Measurements from ENCODE around the gene JARID2. TPM values are rescaled to one million over a fixed set of nuclear protein-coding genes. Genes with fewer than 3 reads are reported as not detected.

The JARID2 gene
- total and polyA plus RNA-seq, 9 of the 15 experiments (the other 6 are each of a cell fraction or from before 2014, with no cell fraction given), result 5.0 to 29.0 (median 15.6) TPM

DNA sequence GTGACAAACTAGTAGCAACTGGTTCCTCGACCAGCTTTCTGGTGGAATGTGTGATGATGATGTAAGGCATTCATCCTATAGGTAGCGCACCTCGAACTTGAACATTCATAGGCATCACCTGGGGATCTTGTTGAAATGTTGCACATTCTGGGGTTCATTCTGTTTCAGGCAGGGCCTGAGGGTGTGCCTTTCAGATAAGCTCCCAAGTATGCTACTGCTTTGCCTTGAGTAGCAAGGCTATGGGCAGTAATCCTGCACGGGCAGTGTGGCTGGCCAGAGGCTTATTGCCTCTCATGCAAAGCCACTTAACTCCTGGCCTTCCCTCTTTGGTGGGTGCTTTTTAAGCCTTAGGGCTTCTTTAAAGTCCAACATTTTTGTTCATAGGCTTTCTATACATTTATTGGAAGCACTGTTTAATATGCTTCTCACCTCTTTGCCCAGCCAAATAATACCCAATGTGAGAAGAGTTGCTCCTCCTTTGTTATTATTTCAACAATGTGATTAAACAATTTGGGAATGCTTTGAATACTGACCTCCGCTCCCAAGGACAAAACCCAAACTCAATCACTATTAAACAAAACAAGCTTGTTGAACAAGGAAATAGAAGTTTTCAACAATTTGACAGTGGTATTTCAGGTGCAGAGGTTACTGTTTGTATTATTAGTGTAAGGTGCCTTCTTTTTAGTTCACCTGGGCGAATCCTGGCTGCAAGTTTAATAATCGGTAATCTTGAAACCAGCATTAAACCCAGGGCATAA is 57.5 kb downstream of the JARID2 start:
- Histone ChIP-seq H3K4me1 (replicated peaks in 1 of 2; ENCODE audit: control insufficient read depth in 2 of 2, insufficient read depth in 2 of 2, low read length in 2 of 2) (peaks cover 42 to 79% of the 10 kb centered on the region in 2 experiments), H3K9ac (ENCODE audit: insufficient read depth in 1 of 2, low read depth in 2 of 2, low read length in 2 of 2) (peak overlapping the region in 1 of 2 experiments; percentile 18; a peak in 2 of 4 replicates), H2AFZ (ENCODE audit: low read depth, low read length) (no peak overlapping the region), H4K20me1 (replicated peaks; ENCODE audit: control insufficient read depth, insufficient read depth, low read length) (peaks cover 18% of the 10 kb centered on the region; the same call in 1 of the 2 replicates), H3K79me2 (ENCODE audit: control insufficient read depth, insufficient read depth, low read length) (peaks cover 98% of the 10 kb centered on the region), H3K9me3 (replicated peaks; ENCODE audit: control insufficient read depth, insufficient read depth, low read depth, low read length) (no peaks in the 10 kb centered on the region), H3K27ac (ENCODE audit: extremely low read depth, low read depth, low read length) (peak overlapping the region; percentile 20), H3K4me2 (ENCODE audit: insufficient read depth, low read length) (peak overlapping the region; percentile 53), H3K9me1 (ENCODE audit: control insufficient read depth, insufficient read depth, low read length) (peaks cover 3% of the 10 kb centered on the region), H3K4me3 (no peak overlapping the region), H3K36me3 (ENCODE audit: control insufficient read depth, insufficient read depth, low read length) (peaks cover 2% of the 10 kb centered on the region), H3K27me3 (ENCODE audit: control insufficient read depth in 2 of 2, insufficient read depth in 2 of 2, low read length in 2 of 2) (no peaks in the 10 kb centered on the region)
- ATAC-seq, result peak; percentile 16
- intact Hi-C loops (cut with micrococcal nuclease) (no loop called here), in situ Hi-C loops (cut with MboI) (no loop called here)
- peak in 2 of 4 experiments; percentile 44 to 75 for DNase-seq (ENCODE audit: extremely low read depth in 1 of 4, low spot score in 3 of 4)
- 60% methylated on average over 7 of the region's 7 CpGs for WGBS (ENCODE audit: insufficient coverage, low coverage, missing lambda C conversion rate)
- POLR2A ChIA-PET, result interaction anchor here (0.8 to 1.7 kb wide), 4 partner anchors 16 to 51 kb away, joined by 3 to 7 read pairs (median 3); no protein-coding TSS in a partner anchor
- CTCF ChIA-PET (ENCODE audit: low intra/inter-chr PET ratio), result no interaction called here
- no TSS peak for BruUV-seq (replicated peaks)
- FAIRE-seq, result no peak
- TF ChIP-seq ZBTB1 (CRISPR knock-in tag; IDR thresholded peaks at IDR 0.05; ENCODE audit: borderline replicate concordance, low read depth) (no peak), TCF7 (IDR thresholded peaks at IDR 0.05; ENCODE audit: borderline replicate concordance) (no peak), ZNF668 (CRISPR knock-in tag; IDR thresholded peaks at IDR 0.05) (no peak), PPARD (CRISPR knock-in tag; IDR thresholded peaks at IDR 0.05) (no peak), ZNF699 (CRISPR knock-in tag; IDR thresholded peaks at IDR 0.05; ENCODE audit: insufficient replicate concordance) (no peak), NCOA1 (IDR thresholded peaks at IDR 0.05; ENCODE audit: low read depth) (no peak), POLR2B (IDR thresholded peaks at IDR 0.05; ENCODE audit: low read depth, partially characterized antibody) (no peak)
- TF ChIP-seq, protein P1, sequence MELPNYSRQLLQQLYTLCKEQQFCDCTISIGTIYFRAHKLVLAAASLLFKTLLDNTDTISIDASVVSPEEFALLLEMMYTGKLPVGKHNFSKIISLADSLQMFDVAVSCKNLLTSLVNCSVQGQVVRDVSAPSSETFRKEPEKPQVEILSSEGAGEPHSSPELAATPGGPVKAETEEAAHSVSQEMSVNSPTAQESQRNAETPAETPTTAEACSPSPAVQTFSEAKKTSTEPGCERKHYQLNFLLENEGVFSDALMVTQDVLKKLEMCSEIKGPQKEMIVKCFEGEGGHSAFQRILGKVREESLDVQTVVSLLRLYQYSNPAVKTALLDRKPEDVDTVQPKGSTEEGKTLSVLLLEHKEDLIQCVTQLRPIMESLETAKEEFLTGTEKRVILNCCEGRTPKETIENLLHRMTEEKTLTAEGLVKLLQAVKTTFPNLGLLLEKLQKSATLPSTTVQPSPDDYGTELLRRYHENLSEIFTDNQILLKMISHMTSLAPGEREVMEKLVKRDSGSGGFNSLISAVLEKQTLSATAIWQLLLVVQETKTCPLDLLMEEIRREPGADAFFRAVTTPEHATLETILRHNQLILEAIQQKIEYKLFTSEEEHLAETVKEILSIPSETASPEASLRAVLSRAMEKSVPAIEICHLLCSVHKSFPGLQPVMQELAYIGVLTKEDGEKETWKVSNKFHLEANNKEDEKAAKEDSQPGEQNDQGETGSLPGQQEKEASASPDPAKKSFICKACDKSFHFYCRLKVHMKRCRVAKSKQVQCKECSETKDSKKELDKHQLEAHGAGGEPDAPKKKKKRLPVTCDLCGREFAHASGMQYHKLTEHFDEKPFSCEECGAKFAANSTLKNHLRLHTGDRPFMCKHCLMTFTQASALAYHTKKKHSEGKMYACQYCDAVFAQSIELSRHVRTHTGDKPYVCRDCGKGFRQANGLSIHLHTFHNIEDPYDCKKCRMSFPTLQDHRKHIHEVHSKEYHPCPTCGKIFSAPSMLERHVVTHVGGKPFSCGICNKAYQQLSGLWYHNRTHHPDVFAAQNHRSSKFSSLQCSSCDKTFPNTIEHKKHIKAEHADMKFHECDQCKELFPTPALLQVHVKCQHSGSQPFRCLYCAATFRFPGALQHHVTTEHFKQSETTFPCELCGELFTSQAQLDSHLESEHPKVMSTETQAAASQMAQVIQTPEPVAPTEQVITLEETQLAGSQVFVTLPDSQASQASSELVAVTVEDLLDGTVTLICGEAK (IDR thresholded peaks at IDR 0.05), result no peak
- TF ChIP-seq, protein P1 (CRISPR knock-in tag; IDR thresholded peaks at IDR 0.05), result no peak
- TF ChIP-seq, protein P2, sequence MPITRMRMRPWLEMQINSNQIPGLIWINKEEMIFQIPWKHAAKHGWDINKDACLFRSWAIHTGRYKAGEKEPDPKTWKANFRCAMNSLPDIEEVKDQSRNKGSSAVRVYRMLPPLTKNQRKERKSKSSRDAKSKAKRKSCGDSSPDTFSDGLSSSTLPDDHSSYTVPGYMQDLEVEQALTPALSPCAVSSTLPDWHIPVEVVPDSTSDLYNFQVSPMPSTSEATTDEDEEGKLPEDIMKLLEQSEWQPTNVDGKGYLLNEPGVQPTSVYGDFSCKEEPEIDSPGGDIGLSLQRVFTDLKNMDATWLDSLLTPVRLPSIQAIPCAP (CRISPR knock-in tag; IDR thresholded peaks at IDR 0.05; ENCODE audit: borderline replicate concordance), result no peak

Measured in K562 (cell line).